ENCODE measurements around the gene RPS6KB1.
A peak's percentile ranks its signal among the peaks of the same experiment; 100 is the strongest.
"Not testable (repeated sequence)": the region's sequence is repeated elsewhere in the genome, so short reads cannot be mapped to it uniquely, and the experiment has no call there.

Gene RPS6KB1

GRCh38 chr17:59892924-59893675 is at the start of gene RPS6KB1, which contains the start of gene TUBD1:
Gene RPS6KB1 (plus strand): TSS chr17:59893121. CDS start chr17:59893185, 64 bp downstream.
Gene TUBD1 (minus strand): TSS chr17:59892943. CDS start chr17:59891002, 1,941 bp downstream.
- TF ChIP-seq CTCF (IDR thresholded peaks at IDR 0.05; ENCODE audit: low read depth, low read length, missing control alignments), result no peak
- H3K4me3 ChIP-seq (replicated peaks; ENCODE audit: low read depth, low read length), result peak within 1 kb of the TSS; percentile 90

GRCh38 chr17:59844884-59845594 is 47.9 kb upstream of the RPS6KB1 start:
- DNase-seq (ENCODE audit: extremely low read depth, low read depth), result no peak
- TF ChIP-seq CTCF (IDR thresholded peaks at IDR 0.05; ENCODE audit: low read depth, low read length, missing control alignments), result no peak
- H3K4me3 ChIP-seq (replicated peaks; ENCODE audit: low read depth, low read length), result no peak overlapping the region

More at GRCh38 chr17:59892924-59893675, at the start of gene RPS6KB1, which contains the start of gene TUBD1:
- peak; percentile 99 for DNase-seq (ENCODE audit: extremely low read depth, low read depth)

- no peak for TF ChIP-seq CTCF (IDR thresholded peaks at IDR 0.05; ENCODE audit: low read depth, low read length, missing control alignments)
- DNase-seq (ENCODE audit: extremely low read depth, low read depth), result no peak
These were observed 47.1 kb upstream of the RPS6KB1 start for GRCh38 chr17:59845595-59846393.

GRCh38 chr17:59846394-59847165 is 46.3 kb upstream of the RPS6KB1 start:
- no peak for TF ChIP-seq CTCF (IDR thresholded peaks at IDR 0.05; ENCODE audit: low read depth, low read length, missing control alignments)
- DNase-seq (ENCODE audit: extremely low read depth, low read depth), result no peak
- H3K4me3 ChIP-seq (replicated peaks; ENCODE audit: low read depth, low read length), result peak overlapping the region; percentile 19

More at GRCh38 chr17:59845595-59846393, 47.1 kb upstream of the RPS6KB1 start:
- H3K4me3 ChIP-seq (replicated peaks; ENCODE audit: low read depth, low read length), result no peak overlapping the region

GRCh38 chr17:59848385-59848668 is 44.6 kb upstream of the RPS6KB1 start:
- H3K4me3 ChIP-seq (replicated peaks; ENCODE audit: low read depth, low read length), result no peak overlapping the region
- no peak for DNase-seq (ENCODE audit: extremely low read depth, low read depth)
- TF ChIP-seq CTCF (IDR thresholded peaks at IDR 0.05; ENCODE audit: low read depth, low read length, missing control alignments), result no peak

- no peak for DNase-seq (ENCODE audit: extremely low read depth, low read depth)
- TF ChIP-seq CTCF (IDR thresholded peaks at IDR 0.05; ENCODE audit: low read depth, low read length, missing control alignments), result no peak
- H3K4me3 ChIP-seq (replicated peaks; ENCODE audit: low read depth, low read length), result no peak overlapping the region
These were observed 44.1 kb upstream of the RPS6KB1 start for GRCh38 chr17:59848778-59849177.

- DNase-seq (ENCODE audit: extremely low read depth, low read depth), result not testable (repeated sequence)
These were observed 42.6 kb upstream of the RPS6KB1 start for GRCh38 chr17:59850311-59850710.

More at GRCh38 chr17:59850311-59850710, 42.6 kb upstream of the RPS6KB1 start:
- H3K4me3 ChIP-seq (replicated peaks; ENCODE audit: low read depth, low read length), result not testable (repeated sequence)
